ENCODE results near the gene GALNTL6. TPM values are rescaled to one million over a fixed set of nuclear protein-coding genes. Genes with fewer than 3 reads are reported as not detected.

The GALNTL6 gene
- total RNA-seq, 1 experiment from 2014 or later, result not detected

DNA sequence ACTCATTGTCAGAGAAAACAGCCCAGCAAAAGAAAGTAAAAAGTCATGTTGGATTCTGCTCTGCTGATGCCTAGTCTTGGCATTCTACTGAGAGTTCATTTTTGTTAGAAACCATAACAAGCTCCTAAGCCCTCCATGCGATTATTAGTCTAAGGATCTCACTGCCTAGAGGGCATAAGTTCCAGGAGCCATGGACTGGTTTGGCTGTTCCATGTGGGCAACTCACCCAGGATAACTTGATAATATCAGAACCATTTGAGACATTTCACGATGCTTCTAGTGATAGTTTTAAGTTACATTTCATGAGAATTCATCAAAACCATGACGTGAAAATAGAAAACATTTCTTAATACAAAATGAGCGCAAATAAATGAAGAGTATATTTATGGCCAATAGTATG, 978.6 kb downstream of the GALNTL6 start:
- H3K27ac ChIP-seq (ENCODE audit: insufficient read length, low read depth, low read length), result no peak overlapping the region
- no peak overlapping the region for H3K18ac ChIP-seq (ENCODE audit: insufficient read length, low read depth, low read length)
- H2AFZ ChIP-seq (ENCODE audit: low read length), result no peak overlapping the region
- H3K14ac ChIP-seq (ENCODE audit: insufficient read depth, low read length), result no peak overlapping the region
- H4K91ac ChIP-seq (ENCODE audit: insufficient read length, low read depth, low read length), result no peak overlapping the region
- no peak overlapping the region for H3K23ac ChIP-seq (ENCODE audit: insufficient read length, low read depth, low read length)
- H2BK20ac ChIP-seq (ENCODE audit: low read depth, low read length, poor library complexity, severe bottlenecking), result no peak overlapping the region
- H3K27me3 ChIP-seq (ENCODE audit: insufficient read depth, low read length), result no peaks in the 10 kb centered on the region
- no peaks in the 10 kb centered on the region; a peak in 1 of 7 replicates for H3K36me3 Mint-ChIP-seq (ENCODE audit: insufficient read depth in 1 of 3, low read depth in 3 of 3)
- no peak overlapping the region for H4K5ac ChIP-seq (ENCODE audit: insufficient read length, low read depth, low read length)
- H3K27ac Mint-ChIP-seq, result no peak overlapping the region
- no peaks in the 10 kb centered on the region for H3K9me3 Mint-ChIP-seq
- H3K79me1 ChIP-seq (ENCODE audit: insufficient read depth, low read depth, low read length, poor library complexity, severe bottlenecking), result no peaks in the 10 kb centered on the region
- WGBS (ENCODE audit: extremely low coverage, insufficient read length, low lambda C conversion rate), result no CpG with 5 or more reads among the region's 4 CpGs
- no peaks in the 10 kb centered on the region for H4K20me1 ChIP-seq (ENCODE audit: control insufficient read depth, insufficient read depth, insufficient read length)
- no peaks in the 10 kb centered on the region for H3K23me2 ChIP-seq (ENCODE audit: insufficient read length, low read depth, low read length, poor library complexity, severe bottlenecking)
- no peaks in the 10 kb centered on the region for H3K9me3 ChIP-seq (ENCODE audit: control insufficient read depth, low read depth, low read length)
- no peak overlapping the region for H3K4me3 Mint-ChIP-seq
- H2AK5ac ChIP-seq (ENCODE audit: insufficient read length, low read length), result no peak overlapping the region
- H2BK120ac ChIP-seq (ENCODE audit: low read depth, low read length, poor library complexity, severe bottlenecking), result no peak overlapping the region
- no peak overlapping the region for H3K4ac ChIP-seq (ENCODE audit: low read depth, low read length)
- no peak overlapping the region for H3K9ac ChIP-seq (ENCODE audit: extremely low read depth, insufficient read length, low read length)
- H2BK5ac ChIP-seq (ENCODE audit: insufficient read length, low read length), result no peak overlapping the region
- no peak overlapping the region for H2BK15ac ChIP-seq (ENCODE audit: low read depth, low read length)
- H3T11ph ChIP-seq (ENCODE audit: low read length), result no peak overlapping the region
- no peaks in the 10 kb centered on the region for H3K4me1 ChIP-seq (ENCODE audit: insufficient read depth, low read length)
- H3K79me2 ChIP-seq (ENCODE audit: insufficient read depth, low read length), result no peaks in the 10 kb centered on the region
- H3K4me1 Mint-ChIP-seq, result peaks cover 0 to 4% of the 10 kb centered on the region in 2 experiments; a peak in 1 of 4 replicates
- no peak for DNase-seq
- no peaks in the 10 kb centered on the region for H3K27me3 Mint-ChIP-seq (ENCODE audit: low read depth)
- H2BK12ac ChIP-seq (ENCODE audit: insufficient read length, low read depth, low read length), result no peak overlapping the region
- H3K4me2 ChIP-seq (ENCODE audit: insufficient read depth, insufficient read length, low read length), result no peak overlapping the region
- TF ChIP-seq, protein P1, sequence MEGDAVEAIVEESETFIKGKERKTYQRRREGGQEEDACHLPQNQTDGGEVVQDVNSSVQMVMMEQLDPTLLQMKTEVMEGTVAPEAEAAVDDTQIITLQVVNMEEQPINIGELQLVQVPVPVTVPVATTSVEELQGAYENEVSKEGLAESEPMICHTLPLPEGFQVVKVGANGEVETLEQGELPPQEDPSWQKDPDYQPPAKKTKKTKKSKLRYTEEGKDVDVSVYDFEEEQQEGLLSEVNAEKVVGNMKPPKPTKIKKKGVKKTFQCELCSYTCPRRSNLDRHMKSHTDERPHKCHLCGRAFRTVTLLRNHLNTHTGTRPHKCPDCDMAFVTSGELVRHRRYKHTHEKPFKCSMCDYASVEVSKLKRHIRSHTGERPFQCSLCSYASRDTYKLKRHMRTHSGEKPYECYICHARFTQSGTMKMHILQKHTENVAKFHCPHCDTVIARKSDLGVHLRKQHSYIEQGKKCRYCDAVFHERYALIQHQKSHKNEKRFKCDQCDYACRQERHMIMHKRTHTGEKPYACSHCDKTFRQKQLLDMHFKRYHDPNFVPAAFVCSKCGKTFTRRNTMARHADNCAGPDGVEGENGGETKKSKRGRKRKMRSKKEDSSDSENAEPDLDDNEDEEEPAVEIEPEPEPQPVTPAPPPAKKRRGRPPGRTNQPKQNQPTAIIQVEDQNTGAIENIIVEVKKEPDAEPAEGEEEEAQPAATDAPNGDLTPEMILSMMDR (conservative IDR thresholded peaks at IDR 0.05), result no peak
- H4K8ac ChIP-seq (replicated peaks; ENCODE audit: insufficient read length, low read depth, low read length), result no peak overlapping the region
- no peak overlapping the region for H3K56ac ChIP-seq (ENCODE audit: insufficient read length, low read depth, low read length)
